Muscle of leg (tissue), 11 donors: ENCODE measurements around the gene FAM217A. TPM values are rescaled to one million over a fixed set of nuclear protein-coding genes. Genes with fewer than 3 reads are reported as not detected.

Experiments
- DNase-seq: peaks from one replicate; pipeline ENCODE4 v3.0.0; 2013
- H3K27ac ChIP-seq: one replicate; pipeline ENCODE4 v1.5.1; 2013; ENCODE audit warnings: mild to moderate bottlenecking, low read length, control low read depth
- H3K27me3 ChIP-seq: one replicate; pipeline ENCODE4 v1.6.1; 2013; ENCODE audit warnings: low read length; ENCODE audit not compliant: control insufficient read depth, insufficient read depth
- H3K36me3 ChIP-seq: one replicate; pipeline ENCODE4 v1.6.1; 2013; ENCODE audit warnings: low read length; ENCODE audit not compliant: control insufficient read depth, insufficient read depth
- H3K4me1 ChIP-seq: one replicate; pipeline ENCODE4 v1.6.1; 2013; ENCODE audit warnings: low read length; ENCODE audit not compliant: control insufficient read depth, insufficient read depth
- H3K4me3 ChIP-seq: one replicate; pipeline ENCODE4 v1.5.1; 2013; ENCODE audit warnings: low read length, control low read depth
- H3K9me3 ChIP-seq: replicated peaks from 2 replicates; pipeline ENCODE4 v1.6.1; 2013; ENCODE audit warnings: low read depth, low read length; ENCODE audit not compliant: control insufficient read depth
- WGBS: methylation state at CpG from one replicate; pipeline ENCODE4 v1.1.5; 2013; ENCODE audit warnings: missing lambda C conversion rate; ENCODE audit not compliant: insufficient coverage; 5-methylcytosine and 5-hydroxymethylcytosine counted together
- polyA plus RNA-seq, 8 donors: library from polyadenylated mRNA; unstranded; fragments of 120-200 nt; gene quantifications; one replicate each; pipeline versions ENCODE4 v1.2.1 to v1.2.3, GENCODE V29; 2013; ENCODE audit warnings: inconsistent platforms in 1 of 8, low replicate concordance in 1 of 8; ENCODE audit not compliant: insufficient read length in 8 of 8, insufficient read depth in 1 of 8
- total RNA-seq: library from RNA; stranded (reverse); fragments of 120-200 nt; gene quantifications from one replicate; pipeline ENCODE4 v1.2.4, GENCODE V29; 2013

FAM217A gene
- total and polyA plus RNA-seq, 9 donors = 0.49 to 1.1 (median 0.75) TPM; not detected in 3

DNA sequence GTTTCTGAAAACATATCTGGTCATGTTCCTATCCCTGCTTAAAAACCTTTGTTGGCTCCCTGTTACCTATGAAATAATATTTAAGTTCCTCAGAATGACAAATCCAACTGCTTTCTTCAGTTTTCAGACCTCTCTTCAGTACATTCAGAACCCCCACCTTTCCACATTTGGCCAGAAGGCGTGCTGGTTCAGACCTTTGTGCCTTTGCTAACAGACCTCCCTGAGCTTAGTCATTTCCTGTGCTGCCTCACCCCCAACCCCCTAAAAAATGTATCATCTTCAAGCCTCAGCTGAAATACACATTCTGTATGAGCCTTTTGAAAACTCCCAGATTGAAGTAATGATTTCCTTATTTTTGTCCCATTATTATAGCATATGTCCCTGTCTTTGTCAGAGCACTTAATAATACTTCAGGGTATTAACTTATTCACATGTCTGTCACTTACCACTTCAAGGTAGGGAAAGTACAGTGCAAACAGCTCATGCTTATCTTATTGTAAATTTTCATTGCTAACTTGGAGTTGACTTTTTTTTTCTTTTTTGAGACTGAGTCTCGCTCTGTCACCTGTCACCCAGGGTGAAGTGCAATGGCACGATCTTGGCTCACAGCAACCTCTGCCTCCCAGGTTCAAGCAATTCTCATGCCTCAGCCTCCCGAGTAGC is 19.7 kb downstream of the FAM217A start:
- peaks cover 33% of the 10 kb centered on the region for H3K36me3 ChIP-seq
- no peak overlapping the region for H3K4me3 ChIP-seq
- H3K9me3 ChIP-seq = no peaks in the 10 kb centered on the region
- 50% methylated on average over 1 of the region's 4 CpGs for WGBS
- H3K27me3 ChIP-seq = no peaks in the 10 kb centered on the region
- H3K4me1 ChIP-seq = no peaks in the 10 kb centered on the region
- H3K27ac ChIP-seq = no peak overlapping the region
- no peak for DNase-seq

- Histone ChIP-seq H3K4me1 (no peaks in the 10 kb centered on the region), H3K27me3 (no peaks in the 10 kb centered on the region), H3K27ac (no peak overlapping the region), H3K36me3 (peaks cover 38% of the 10 kb centered on the region), H3K9me3 (no peaks in the 10 kb centered on the region), H3K4me3 (no peak overlapping the region)
- WGBS = no CpG with 5 or more reads among the region's 2 CpGs
- no peak for DNase-seq
Observed at GRCh38 chr6:4057036-4057435, 21.9 kb downstream of the FAM217A start.

DNA sequence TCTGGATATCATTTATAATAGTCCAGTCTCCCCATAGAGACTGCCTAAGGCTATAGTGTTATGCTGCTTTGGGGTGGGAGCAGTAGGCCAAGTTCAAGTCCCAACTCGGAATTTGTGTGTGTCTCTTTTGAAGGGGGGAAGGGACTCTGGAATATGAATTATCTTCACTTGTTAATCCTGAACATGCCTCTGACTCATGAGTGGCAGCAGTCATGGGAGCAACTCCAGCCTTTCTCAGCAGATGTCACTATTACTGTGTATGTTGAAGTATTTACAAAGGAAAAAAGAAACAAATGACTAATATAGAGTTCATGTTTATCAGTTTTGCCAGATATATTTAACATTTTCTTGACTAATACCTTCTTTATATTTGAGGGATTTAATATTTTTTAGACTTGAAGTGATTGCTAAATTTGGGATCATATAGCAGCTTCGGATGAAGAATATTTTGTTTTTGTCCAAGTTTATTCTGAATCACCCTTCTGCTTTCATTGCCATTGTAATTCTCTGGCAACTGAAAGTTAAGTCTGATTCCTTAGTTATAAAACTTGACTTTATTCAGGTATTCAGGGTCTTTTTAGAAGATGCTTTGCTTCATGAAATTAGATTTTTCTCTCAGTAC is 23.4 kb downstream of the FAM217A start:
- H3K27me3 ChIP-seq = no peaks in the 10 kb centered on the region
- no CpG with 5 or more reads among the region's 2 CpGs for WGBS
- DNase-seq = peak; percentile 60

DNA sequence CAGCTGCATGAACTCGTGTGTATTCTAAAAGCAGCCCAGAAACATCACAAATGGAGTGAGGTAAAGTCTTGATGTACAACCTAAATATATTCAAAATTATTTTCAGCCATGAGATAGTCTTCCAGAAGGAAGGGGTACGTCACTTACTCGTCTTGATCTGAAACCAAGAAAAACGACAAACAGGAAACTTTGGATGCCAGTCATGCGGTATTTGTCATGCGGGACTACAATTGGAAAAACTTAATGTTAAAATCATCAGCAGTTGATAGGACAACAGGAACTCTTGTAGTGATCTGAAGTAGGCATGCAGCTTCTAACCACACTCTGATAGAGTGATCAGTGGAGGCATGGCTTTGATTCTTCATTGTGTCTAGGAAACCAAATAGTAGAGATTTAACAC is 29.7 kb downstream of the FAM217A start:
- Histone ChIP-seq H3K27ac (no peak overlapping the region), H3K9me3 (no peaks in the 10 kb centered on the region), H3K27me3 (no peaks in the 10 kb centered on the region), H3K4me1 (no peaks in the 10 kb centered on the region), H3K4me3 (no peak overlapping the region), H3K36me3 (peaks cover 43% of the 10 kb centered on the region)
- WGBS = 96% methylated on average over 5 of the region's 6 CpGs
- DNase-seq = no peak

More for the DNA sequence above, 23.4 kb downstream of the FAM217A start:
- Histone ChIP-seq H3K27ac (no peak overlapping the region), H3K36me3 (peaks cover 43% of the 10 kb centered on the region), H3K9me3 (no peaks in the 10 kb centered on the region), H3K4me1 (no peaks in the 10 kb centered on the region), H3K4me3 (no peak overlapping the region)

DNA sequence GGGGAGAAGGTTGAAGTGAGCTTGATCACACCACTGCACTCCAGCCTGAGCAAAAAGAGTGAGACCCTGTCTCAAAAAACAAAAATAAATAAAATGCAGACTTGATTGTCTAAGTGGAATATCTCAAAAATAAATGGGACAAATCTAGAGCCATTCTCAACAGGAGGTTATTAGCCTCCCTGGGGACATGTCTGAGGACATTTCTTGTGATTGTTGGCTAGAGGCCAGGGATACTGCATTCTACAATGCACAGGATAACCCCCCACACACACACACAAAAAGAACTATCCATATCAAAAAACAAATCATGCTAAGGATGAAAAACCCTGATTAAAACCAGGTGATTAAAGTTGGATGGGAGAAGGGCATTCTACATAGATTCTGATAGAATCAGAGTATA is 37.5 kb downstream of the FAM217A start:
- Histone ChIP-seq H3K27me3 (no peaks in the 10 kb centered on the region), H3K4me3 (no peak overlapping the region), H3K27ac (no peak overlapping the region), H3K9me3 (no peaks in the 10 kb centered on the region), H3K4me1 (no peaks in the 10 kb centered on the region), H3K36me3 (peaks cover 49% of the 10 kb centered on the region)
- no peak for DNase-seq

- Histone ChIP-seq H3K27me3 (no peaks in the 10 kb centered on the region), H3K27ac (no peak overlapping the region), H3K36me3 (peaks cover 42% of the 10 kb centered on the region), H3K4me3 (no peak overlapping the region), H3K4me1 (no peaks in the 10 kb centered on the region), H3K9me3 (no peaks in the 10 kb centered on the region)
- no peak for DNase-seq
- no CpG with 5 or more reads among the region's 1 CpG for WGBS
Observed at GRCh38 chr6:4039348-4039747, 39.6 kb downstream of the FAM217A start.

DNA sequence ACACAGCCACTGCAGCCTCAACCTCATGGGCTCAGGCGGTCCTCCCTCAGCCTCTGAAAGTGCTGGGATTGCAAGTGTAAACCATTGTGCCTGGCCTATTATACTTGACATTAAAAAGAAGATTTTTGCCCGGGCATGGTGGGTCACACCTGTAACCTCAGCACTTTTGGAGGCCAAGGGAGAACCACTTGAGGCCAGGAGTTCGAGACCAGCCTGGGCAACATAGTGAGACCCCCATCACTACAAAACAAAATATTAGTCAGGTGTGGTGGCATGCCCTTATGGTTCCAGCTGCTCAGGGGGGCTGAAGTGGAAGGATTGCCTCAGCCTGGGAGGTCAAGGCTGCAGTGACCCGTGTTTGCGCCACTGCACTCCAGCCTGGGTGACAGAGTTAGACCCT is 42.4 kb downstream of the FAM217A start:
- no peak overlapping the region for H3K27ac ChIP-seq
- no CpG with 5 or more reads among the region's 5 CpGs for WGBS
- DNase-seq = no peak
- H3K9me3 ChIP-seq = no peaks in the 10 kb centered on the region
- no peak overlapping the region for H3K4me3 ChIP-seq
- peaks cover 32% of the 10 kb centered on the region for H3K36me3 ChIP-seq
- no peaks in the 10 kb centered on the region for H3K27me3 ChIP-seq
- no peaks in the 10 kb centered on the region for H3K4me1 ChIP-seq

GRCh38 chr6:4032475-4032874 is 46.5 kb downstream of the FAM217A start:
- no peaks in the 10 kb centered on the region for H3K9me3 ChIP-seq
- 76% methylated on average over 7 of the region's 9 CpGs for WGBS
- no peak for DNase-seq
- no peaks in the 10 kb centered on the region for H3K27me3 ChIP-seq
- peaks cover 8% of the 10 kb centered on the region for H3K36me3 ChIP-seq
- no peak overlapping the region for H3K27ac ChIP-seq
- no peak overlapping the region for H3K4me3 ChIP-seq
- H3K4me1 ChIP-seq = no peaks in the 10 kb centered on the region

DNA sequence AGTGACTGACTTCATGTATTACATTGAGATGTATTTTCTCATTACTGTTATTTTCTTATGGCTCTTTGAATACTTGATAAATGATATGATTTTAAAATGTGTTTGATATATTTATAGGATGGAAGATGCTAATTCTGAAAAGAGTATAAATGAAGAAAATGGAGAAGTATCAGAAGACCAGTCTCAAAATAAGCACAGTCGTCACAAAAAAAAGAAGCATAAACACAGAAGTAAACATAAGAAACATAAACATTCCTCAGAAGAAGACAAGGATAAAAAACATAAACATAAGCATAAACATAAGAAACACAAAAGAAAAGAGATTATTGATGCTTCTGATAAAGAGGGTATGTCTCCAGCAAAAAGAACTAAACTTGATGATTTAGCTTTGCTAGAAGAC is 47.5 kb downstream of the FAM217A start:
- peaks cover 4% of the 10 kb centered on the region for H3K36me3 ChIP-seq
- no peaks in the 10 kb centered on the region for H3K27me3 ChIP-seq
- H3K27ac ChIP-seq = no peak overlapping the region
- H3K9me3 ChIP-seq = no peaks in the 10 kb centered on the region
- DNase-seq = no peak
- H3K4me1 ChIP-seq = no peaks in the 10 kb centered on the region
- H3K4me3 ChIP-seq = no peak overlapping the region
- WGBS = no CpG with 5 or more reads among the region's 1 CpG

GRCh38 chr6:4030669-4031068 is 48.3 kb downstream of the FAM217A start:
- Histone ChIP-seq H3K4me3 (no peak overlapping the region), H3K27me3 (no peaks in the 10 kb centered on the region), H3K4me1 (no peaks in the 10 kb centered on the region), H3K27ac (no peak overlapping the region), H3K9me3 (no peaks in the 10 kb centered on the region), H3K36me3 (peaks cover 3% of the 10 kb centered on the region)
- DNase-seq = no peak
- WGBS = no CpG with 5 or more reads among the region's 2 CpGs
